H4 (cell line): ENCODE data around the gene OR1S2. TPM values are rescaled to one million over a fixed set of nuclear protein-coding genes. Genes with fewer than 3 reads are reported as not detected.
"Not testable (repeated sequence)": the region's sequence is repeated elsewhere in the genome, so short reads cannot be mapped to it uniquely, and the experiment has no call there.

Source experiments
- DNase-seq: peaks from one replicate; pipeline ENCODE4 v3.0.0-alpha.2; 2015; ENCODE audit warnings: low spot score
- total RNA-seq: library from RNA; depleted of rRNA; stranded (reverse); fragments of >200 nt; shearing (Covaris generic); gene quantifications from 2 replicates; pipeline ENCODE4 v1.2.3, GENCODE V29; 2014; rRNA removed

The OR1S2 gene, protein sequence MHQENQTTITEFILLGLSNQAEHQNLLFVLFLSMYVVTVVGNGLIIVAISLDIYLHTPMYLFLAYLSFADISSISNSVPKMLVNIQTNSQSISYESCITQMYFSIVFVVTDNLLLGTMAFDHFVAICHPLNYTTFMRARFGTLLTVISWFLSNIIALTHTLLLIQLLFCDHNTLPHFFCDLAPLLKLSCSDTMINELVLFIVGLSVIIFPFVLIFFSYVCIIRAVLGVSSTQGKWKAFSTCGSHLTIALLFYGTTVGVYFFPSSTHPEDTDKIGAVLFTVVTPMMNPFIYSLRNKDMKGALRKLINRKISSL
- total RNA-seq = not detected in 2 replicates

DNA sequence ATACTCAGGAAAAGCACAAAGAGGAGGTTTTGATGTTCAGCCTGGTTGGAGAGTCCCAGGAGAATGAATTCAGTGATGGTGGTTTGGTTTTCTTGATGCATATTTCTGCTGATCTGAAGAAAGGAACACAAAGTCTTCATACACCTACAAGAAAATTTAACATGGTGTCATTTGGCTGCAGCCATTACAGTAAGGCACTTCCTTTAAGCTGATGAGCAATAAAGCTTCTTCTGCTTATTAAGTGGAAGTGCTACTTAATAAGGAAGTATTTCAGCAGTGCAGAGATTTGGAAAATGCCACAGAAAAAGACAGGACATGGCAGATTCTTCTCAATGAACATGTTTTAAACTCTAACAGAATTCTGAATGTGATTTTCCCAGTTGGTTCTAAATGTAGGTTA is at the start of gene OR1S2:
Gene OR1S2 (minus strand): TSS at position 101 of the 400 bp plus-strand sequence. CDS start 0 bp downstream, at position 101.
- no peak for DNase-seq

DNA sequence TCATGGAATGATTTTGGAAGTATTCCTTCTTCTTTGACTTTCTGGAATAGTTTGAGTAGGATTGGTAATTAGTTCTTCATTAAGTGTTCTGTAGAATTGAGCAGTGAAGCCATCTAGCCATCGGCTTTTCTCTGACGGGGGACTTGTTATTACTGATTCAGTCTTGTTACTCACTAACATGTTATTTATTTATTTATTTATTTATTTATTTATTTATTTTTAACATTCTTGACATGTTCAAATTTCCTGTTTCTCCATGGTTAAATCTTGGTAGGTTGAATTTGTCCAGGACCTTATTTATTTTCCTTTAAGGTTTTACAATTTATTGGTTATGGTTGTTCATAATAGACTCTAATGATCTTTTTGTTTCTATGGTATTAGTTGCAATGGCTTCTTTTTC is 40.0 kb upstream of the OR1S2 start:
- no peak for DNase-seq

DNA sequence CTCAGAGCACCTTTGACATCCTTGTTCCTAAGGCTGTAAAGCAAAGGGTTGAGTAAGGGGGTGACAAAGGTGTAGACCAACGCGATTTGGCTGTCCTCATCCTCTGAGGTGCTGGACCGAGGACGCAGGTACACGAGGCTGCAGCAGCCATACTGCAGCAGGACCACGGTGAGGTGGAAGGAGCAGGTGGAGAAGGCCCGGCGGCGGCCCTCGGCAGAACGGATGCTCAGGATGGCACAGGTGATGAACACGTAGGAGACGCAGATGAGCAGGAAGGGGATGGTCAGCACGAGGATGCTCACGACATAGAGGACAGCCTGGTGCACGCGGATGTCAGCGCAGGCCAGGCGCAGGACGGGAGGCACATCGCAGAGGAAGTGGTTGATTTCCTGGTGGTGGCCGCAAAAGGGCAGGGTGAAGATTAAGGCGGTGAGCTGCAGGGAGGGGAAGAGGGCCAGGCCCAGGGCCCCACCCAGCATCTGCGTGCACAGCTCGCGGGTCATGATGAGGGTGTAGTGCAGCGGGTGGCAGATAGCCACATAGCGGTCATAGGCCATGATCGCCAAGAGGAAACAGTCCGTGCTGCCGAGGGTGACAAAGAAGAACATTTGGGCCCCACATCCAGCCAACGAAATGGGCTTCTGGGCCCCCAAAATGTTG is 24.1 kb upstream of the OR1S2 start:
- no peak for DNase-seq

DNA sequence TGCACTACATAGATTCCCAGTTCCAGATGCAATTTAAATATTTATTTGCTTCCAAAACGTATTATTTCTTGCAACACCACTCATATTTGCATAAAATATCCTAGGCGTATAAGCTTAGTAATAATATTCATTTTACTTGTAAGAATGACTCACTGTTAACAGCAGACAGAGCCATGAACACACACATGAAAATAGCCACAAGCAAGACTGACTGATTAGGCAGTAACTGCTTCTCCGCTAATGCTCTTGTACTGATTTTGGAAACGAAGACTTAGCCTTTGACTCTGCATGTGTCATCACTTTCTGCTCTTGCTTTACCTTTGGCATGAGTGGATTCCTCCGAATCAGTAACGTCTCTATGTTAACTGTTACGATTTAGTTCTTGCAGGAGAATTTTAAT is 18.8 kb upstream of the OR1S2 start:
- DNase-seq = no peak

DNA sequence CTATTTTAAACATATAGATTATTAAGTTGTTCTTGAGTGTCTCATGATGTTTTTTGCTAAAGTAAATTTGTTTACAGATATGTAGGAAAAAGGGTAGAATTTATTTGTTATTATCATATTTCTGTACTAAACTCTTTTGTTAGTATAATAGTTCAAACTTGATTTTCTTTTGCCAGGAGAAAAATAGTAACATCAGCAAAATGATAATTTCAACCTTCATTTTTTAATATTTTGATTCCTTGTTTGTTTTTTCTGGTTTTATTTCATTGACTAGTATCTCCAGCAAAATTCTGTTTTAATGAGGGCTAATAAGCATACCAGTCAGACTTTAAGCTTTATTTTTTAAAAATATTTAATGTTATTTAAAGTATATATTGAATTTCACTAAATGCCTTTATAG is 12.5 kb upstream of the OR1S2 start:
- DNase-seq = no peak

DNA sequence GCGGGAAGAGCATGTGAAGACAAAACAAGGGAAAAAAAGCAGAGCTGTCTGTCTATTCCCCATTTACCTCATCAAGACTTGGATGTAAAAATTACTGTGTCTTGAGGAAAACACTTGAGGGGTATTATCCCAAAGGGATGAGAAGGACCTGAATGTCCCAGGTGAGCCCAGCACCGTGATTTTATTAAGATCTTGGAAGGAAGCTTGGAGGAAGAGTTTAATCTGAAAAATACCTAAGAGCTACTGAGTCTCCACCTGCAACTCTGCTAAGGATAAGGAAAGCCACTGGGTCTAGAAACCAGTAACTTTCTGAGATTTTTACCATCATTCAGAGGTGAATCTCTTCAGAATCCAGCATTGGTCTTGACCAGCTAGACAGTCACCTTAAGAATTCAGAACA is 8.5 kb upstream of the OR1S2 start, which contains the start of gene OR1S1:
Gene OR1S1 (plus strand): TSS at position 301 of the 400 bp plus-strand sequence.
- not testable (repeated sequence) for DNase-seq

DNA sequence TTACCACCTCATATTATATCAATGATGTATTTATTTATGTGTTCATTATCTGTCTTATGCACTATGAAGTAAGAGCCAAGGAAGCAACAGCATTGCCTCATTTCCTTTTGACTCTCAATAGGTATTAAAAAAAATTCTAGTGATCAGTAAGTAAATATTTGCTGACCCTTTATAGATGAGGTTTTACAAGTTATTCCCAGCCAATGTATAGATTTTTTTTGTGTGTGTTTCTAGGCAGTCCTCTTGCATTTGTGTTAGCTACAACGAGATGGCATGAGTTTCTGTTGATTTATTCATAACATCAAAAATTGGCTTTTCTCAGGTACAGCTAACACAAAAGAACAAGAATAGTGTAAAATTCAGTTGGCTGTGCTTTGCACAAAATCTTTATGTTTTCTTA is 4.7 kb downstream of the OR1S2 start:
- no peak for DNase-seq

DNA sequence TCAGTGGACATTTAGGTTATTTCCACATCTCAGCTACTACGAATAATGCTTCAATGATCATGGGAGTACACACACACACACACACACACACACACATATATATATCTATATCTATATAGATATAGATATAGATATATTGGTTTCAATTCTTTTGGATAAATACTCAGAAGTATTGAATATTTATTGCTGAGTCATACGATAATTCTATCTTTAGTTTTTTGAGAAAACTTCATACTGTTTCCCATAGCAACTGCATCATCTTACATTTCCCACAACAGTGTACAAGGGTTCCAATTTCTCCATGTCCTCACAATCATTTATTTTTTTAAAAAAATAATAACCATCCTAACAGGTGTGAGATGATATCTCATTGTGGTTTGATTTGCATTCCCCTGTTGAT is 8.0 kb downstream of the OR1S2 start:
- DNase-seq = no peak

DNA sequence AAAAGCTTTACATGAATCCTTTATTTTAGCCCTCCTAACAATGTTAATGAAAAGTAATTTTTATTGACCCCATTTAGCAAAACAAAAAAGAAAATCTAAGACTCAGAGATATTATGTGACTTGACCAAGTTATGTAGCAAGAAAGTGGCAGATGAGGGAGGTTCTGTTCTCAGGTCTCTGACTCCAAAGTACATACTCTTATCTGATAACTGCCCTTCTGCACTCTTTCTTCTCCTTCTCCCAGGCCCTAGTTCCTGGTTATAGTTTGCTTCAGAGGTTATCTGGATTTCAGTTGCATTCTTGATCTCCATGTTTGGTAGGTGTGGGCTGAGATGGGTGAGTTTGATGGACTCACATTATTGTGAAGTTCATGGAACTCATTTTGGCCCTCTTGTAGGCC is 10.6 kb downstream of the OR1S2 start:
- no peak for DNase-seq

DNA sequence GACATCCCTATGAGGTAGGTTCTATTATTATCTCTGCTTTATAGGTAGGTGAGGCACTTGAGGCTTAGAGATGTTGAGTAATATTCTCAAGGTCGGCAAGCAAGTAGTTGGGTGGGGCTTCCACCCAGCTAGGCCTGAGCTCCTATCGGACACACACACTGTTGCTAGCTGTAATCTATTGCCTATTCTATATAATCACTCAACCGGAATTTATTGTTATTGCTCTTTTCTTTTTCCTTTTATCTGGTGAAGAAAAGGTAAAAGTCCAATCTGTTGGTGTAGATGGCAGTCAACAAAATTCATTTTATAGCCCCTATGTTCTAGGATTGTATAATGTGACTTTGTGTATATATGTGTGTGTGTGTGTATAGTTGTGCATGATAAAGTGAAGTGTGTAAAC is 11.7 kb downstream of the OR1S2 start:
- no peak for DNase-seq

DNA sequence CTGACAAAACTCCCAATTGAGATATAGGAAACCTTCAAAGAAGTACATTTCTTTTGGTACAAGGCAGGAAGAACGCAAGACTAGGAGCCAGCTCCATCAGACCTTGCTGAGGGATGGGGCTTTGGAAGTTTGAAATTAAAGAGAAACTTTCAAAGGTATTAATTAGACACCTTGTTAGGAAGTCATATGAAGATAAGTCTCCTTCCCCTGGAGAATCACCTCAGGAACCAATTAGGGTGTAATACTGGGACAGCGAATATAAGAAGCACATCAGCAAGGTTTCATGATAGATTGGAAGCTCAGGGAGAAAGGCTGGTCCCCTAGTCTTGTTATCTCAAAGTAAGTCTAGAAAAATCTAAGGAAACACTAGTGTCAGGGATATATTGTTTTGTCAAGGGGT is 15.2 kb downstream of the OR1S2 start, which contains the start of gene OR9Q2:
Gene OR9Q2 (plus strand): TSS at position 301 of the 400 bp plus-strand sequence. CDS start 1,421 bp downstream, outside the sequence.
- no peak for DNase-seq

DNA sequence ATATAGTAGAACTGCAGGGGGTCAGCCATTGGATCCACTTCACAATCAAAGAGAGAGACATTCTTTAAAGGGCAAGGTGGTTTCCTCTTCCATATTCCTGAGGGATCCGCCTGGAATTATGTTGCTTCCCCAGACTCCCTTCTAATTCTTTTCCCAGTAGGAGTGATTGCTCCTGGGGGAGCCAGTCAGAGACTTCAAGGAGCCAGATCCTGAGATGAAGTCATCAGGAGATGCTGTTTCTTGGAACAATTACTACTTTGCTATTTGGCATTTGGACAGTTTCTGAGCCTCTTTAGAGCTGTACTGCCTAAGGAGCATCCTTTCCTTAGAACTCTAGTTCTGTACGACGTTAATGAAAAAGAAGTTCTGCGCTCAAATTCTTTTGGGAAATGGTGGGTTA is 17.0 kb downstream of the OR1S2 start:
- DNase-seq = no peak

DNA sequence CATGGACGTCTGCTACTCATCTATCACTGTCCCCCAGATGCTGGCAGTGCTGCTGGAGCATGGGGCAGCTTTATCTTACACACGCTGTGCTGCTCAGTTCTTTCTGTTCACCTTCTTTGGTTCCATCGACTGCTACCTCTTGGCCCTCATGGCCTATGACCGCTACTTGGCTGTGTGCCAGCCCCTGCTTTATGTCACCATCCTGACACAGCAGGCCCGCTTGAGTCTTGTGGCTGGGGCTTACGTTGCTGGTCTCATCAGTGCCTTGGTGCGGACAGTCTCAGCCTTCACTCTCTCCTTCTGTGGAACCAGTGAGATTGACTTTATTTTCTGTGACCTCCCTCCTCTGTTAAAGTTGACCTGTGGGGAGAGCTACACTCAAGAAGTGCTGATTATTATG is 24.3 kb downstream of the OR1S2 start:
- no peak for DNase-seq

DNA sequence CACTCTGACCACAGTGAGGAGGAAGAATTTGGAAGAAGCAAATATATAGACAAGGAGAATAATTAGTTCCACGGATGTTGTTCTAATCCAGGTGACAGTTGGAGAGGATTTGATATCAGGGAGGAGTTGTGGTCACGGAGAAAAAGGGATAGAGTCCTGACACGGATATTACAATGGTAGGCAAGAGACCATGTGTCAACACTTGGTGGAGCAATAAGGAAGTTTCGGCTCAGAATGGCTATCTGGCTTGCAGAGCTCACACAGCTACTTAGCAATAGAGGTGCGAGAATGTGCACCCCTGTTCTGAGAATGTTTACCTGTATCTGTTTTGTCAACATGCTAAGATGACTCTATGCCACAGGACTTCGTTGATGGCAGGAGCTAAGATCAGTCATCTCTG is 25.5 kb downstream of the OR1S2 start:
- DNase-seq = no peak

DNA sequence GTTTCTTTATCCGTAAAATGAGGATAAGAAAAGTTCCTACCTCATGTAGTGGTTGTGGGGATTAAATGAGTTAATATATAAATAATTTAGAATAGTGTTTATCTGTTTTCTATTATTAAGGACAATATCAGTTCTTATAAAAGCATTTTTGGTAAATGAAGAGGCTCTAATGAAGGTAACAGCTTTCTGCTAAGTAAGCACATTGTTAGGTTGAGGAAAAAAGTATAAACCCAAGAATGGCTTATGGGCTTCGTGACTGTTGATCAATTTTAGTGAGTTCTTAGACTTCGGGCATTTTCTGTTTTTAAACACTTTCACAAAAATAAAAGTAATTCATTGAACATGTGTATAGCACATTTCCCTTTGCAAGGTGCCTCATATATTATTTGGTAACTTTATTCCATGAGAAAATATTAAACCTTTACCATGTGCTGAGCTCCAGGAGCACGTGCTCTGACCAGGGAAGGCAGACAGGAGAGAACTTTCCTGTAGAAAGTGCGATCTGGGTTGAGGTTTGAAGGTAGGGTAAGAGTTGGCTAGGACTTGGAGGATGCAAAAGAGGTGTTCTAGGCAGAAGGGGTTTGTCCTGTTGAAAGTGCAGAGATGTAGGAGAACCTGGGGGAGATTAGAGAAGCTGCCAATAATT is 26.4 kb downstream of the OR1S2 start:
- no peak for DNase-seq

DNA sequence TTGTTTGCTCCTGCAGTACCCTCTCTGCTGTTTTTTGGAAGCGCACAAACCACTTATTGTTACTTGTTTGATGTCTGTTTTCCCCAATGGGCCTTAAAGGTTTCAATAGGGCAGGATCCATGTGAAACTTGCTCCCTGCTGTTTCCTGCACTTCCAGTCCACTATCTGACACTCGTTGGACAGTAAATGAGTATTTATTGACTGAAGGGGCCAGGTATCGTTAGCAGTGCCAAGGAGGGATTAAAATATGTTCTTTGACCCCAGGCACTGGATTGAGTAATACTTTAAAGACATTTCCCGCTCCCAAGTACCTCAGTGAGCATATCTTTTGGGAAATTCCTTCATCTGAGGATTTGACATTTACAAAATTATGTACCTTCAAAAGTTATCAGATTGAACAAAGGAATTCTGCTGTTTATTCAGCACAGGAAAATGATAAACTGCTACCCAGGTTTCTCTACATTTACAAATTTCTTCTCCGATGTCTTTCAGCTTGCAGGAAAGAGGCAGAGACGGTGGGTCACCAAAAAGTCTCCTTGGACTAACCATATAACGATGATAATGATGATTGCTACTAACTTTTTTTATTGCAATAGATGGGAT is 38.3 kb downstream of the OR1S2 start:
- DNase-seq = no peak

DNA sequence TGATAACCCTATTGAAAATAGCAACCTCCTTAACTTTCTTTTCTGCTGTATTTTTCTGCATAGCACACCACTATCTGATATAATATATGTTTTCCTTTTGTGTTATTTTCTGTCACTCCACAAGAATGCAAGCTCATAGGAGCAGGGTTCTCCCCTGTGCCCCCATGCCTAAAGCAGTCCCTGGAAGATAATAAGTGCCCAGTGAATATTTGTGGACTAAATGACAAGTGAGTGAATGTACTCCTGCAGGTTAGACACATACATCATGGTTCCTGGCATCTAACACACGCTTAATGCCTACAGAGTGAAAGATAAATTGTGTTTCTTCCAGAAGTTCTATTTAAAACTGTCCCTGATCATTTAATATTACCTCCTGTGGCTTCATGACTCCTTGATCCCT is 39.0 kb downstream of the OR1S2 start:
- DNase-seq = no peak

DNA sequence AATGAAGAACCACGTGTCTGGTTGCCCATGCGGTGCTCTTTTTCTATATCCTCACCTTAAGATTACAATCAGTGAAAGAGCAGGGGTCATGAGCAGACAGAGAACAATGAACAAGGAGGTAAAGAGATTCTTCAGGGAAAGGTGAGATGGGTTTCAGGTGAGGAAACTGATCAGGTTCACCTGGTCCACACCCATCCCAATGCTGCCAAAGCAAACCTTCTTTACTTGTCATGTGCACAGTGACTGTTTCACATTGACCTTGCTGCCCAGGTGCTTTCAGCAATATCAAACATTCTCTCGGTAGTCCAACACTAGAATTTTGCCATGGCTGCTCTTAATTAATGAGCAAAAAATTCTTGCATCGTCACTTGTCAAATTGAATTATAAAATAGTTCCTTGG is 39.6 kb downstream of the OR1S2 start:
- no peak for DNase-seq
